ENCODE measurements around the gene HELZ. TPM values are rescaled to one million over a fixed set of nuclear protein-coding genes. Genes with fewer than 3 reads are reported as not detected.

The HELZ gene
- total and polyA plus RNA-seq, 2 donors (not counting 1 experiment from before 2014, with no cell fraction given), result 18.9 to 28.1 TPM

- no peak overlapping the region for H3K27ac ChIP-seq (ENCODE audit: insufficient read depth, low read length)
- no peak overlapping the region for H3K4me3 ChIP-seq (replicated peaks in 1 of 4; ENCODE audit: control extremely low read depth in 1 of 4, insufficient read depth in 1 of 4, low read depth in 3 of 4, low read length in 4 of 4)
- no peaks in the 10 kb centered on the region for H3K79me2 ChIP-seq (ENCODE audit: control insufficient read depth, insufficient read depth, low read length)
- no peaks in the 10 kb centered on the region for H3K27me3 ChIP-seq (ENCODE audit: control insufficient read depth, insufficient read depth, low read length)
- H3K36me3 ChIP-seq (ENCODE audit: control insufficient read depth, insufficient read depth, low read length), result no peaks in the 10 kb centered on the region
- peak in 1 of 2 donors; percentile 3 for DNase-seq (ENCODE audit: low read depth in 2 of 2)
- H2AFZ ChIP-seq (ENCODE audit: low read length), result no peak overlapping the region
- H3K9me3 ChIP-seq (ENCODE audit: control insufficient read depth, insufficient read depth, low read depth, low read length), result no peaks in the 10 kb centered on the region
- no peaks in the 10 kb centered on the region for H4K20me1 ChIP-seq (ENCODE audit: control insufficient read depth, extremely low read depth, insufficient read depth, low read length)
- no peak overlapping the region for H3K9ac ChIP-seq (ENCODE audit: insufficient read depth, low read length)
- no peak overlapping the region for H3K4me2 ChIP-seq (ENCODE audit: extremely low read depth, insufficient read depth, low read length)
- TF ChIP-seq EZH2 (IDR thresholded peaks at IDR 0.05; ENCODE audit: low read length, missing control alignments) (no peak), CTCF (conservative IDR thresholded peaks at IDR 0.05 in 1 of 2, IDR thresholded peaks at IDR 0.05 in 1 of 2; ENCODE audit: low read depth in 1 of 2, low read length in 2 of 2) (no peak)
- peaks cover 2% of the 10 kb centered on the region for H3K4me1 ChIP-seq (ENCODE audit: control insufficient read depth, extremely low read depth, insufficient read depth, low read length)
Observed at GRCh38 chr17:67285360-67285759, 40.4 kb upstream of the HELZ start.

GRCh38 chr17:67283731-67284516 is 38.9 kb upstream of the HELZ start:
- no peaks in the 10 kb centered on the region for H3K4me1 ChIP-seq (ENCODE audit: control insufficient read depth, extremely low read depth, insufficient read depth, low read length)
- no peak overlapping the region for H3K4me3 ChIP-seq (replicated peaks in 1 of 4; ENCODE audit: control extremely low read depth in 1 of 4, insufficient read depth in 1 of 4, low read depth in 3 of 4, low read length in 4 of 4)
- no peak overlapping the region for H3K27ac ChIP-seq (ENCODE audit: insufficient read depth, low read length)
- no peak for DNase-seq (ENCODE audit: low read depth in 2 of 2)
- H3K9ac ChIP-seq (ENCODE audit: insufficient read depth, low read length), result no peak overlapping the region
- TF ChIP-seq CTCF (conservative IDR thresholded peaks at IDR 0.05 in 1 of 2, IDR thresholded peaks at IDR 0.05 in 1 of 2; ENCODE audit: low read depth in 1 of 2, low read length in 2 of 2) (no peak), EZH2 (IDR thresholded peaks at IDR 0.05; ENCODE audit: low read length, missing control alignments) (no peak)
- H3K79me2 ChIP-seq (ENCODE audit: control insufficient read depth, insufficient read depth, low read length), result no peaks in the 10 kb centered on the region
- no peak overlapping the region for H3K4me2 ChIP-seq (ENCODE audit: extremely low read depth, insufficient read depth, low read length)
- no peaks in the 10 kb centered on the region for H3K9me3 ChIP-seq (ENCODE audit: control insufficient read depth, insufficient read depth, low read depth, low read length)
- no peak overlapping the region for H2AFZ ChIP-seq (ENCODE audit: low read length)
- no peaks in the 10 kb centered on the region for H4K20me1 ChIP-seq (ENCODE audit: control insufficient read depth, extremely low read depth, insufficient read depth, low read length)
- no peaks in the 10 kb centered on the region for H3K36me3 ChIP-seq (ENCODE audit: control insufficient read depth, insufficient read depth, low read length)
- no peaks in the 10 kb centered on the region for H3K27me3 ChIP-seq (ENCODE audit: control insufficient read depth, insufficient read depth, low read length)

GRCh38 chr17:67281743-67282142 is 36.7 kb upstream of the HELZ start:
- no peaks in the 10 kb centered on the region for H3K9me3 ChIP-seq (ENCODE audit: control insufficient read depth, insufficient read depth, low read depth, low read length)
- no peak overlapping the region for H2AFZ ChIP-seq (ENCODE audit: low read length)
- DNase-seq (ENCODE audit: low read depth in 2 of 2), result no peak
- no peak overlapping the region for H3K4me2 ChIP-seq (ENCODE audit: extremely low read depth, insufficient read depth, low read length)
- no peak overlapping the region for H3K4me3 ChIP-seq (replicated peaks in 1 of 4; ENCODE audit: control extremely low read depth in 1 of 4, insufficient read depth in 1 of 4, low read depth in 3 of 4, low read length in 4 of 4)
- no peak overlapping the region for H3K27ac ChIP-seq (ENCODE audit: insufficient read depth, low read length)
- TF ChIP-seq EZH2 (IDR thresholded peaks at IDR 0.05; ENCODE audit: low read length, missing control alignments) (no peak), CTCF (conservative IDR thresholded peaks at IDR 0.05 in 1 of 2, IDR thresholded peaks at IDR 0.05 in 1 of 2; ENCODE audit: low read depth in 1 of 2, low read length in 2 of 2) (no peak)
- H3K4me1 ChIP-seq (ENCODE audit: control insufficient read depth, extremely low read depth, insufficient read depth, low read length), result no peaks in the 10 kb centered on the region
- no peak overlapping the region for H3K9ac ChIP-seq (ENCODE audit: insufficient read depth, low read length)
- H3K27me3 ChIP-seq (ENCODE audit: control insufficient read depth, insufficient read depth, low read length), result no peaks in the 10 kb centered on the region
- H3K36me3 ChIP-seq (ENCODE audit: control insufficient read depth, insufficient read depth, low read length), result no peaks in the 10 kb centered on the region
- no peaks in the 10 kb centered on the region for H4K20me1 ChIP-seq (ENCODE audit: control insufficient read depth, extremely low read depth, insufficient read depth, low read length)
- no peaks in the 10 kb centered on the region for H3K79me2 ChIP-seq (ENCODE audit: control insufficient read depth, insufficient read depth, low read length)

Measured in fibroblast of lung (primary cell).